HTR-8/SVneo (cell line): Measurements from ENCODE around the gene EVX2.
A peak's percentile ranks its signal among the peaks of the same experiment; 100 is the strongest.

Experiments used
- DNase-seq: peaks from one replicate; pipeline ENCODE4 v3.0.0; 2011; ENCODE audit warnings: low spot score, mixed read lengths; ENCODE audit not compliant: insufficient read length
- FAIRE-seq: peaks from 2 replicates; lab custom pipeline; 2011; peaks lifted over from hg19 to GRCh38; lab: Jason Lieb, UNC

The EVX2 gene

DNA sequence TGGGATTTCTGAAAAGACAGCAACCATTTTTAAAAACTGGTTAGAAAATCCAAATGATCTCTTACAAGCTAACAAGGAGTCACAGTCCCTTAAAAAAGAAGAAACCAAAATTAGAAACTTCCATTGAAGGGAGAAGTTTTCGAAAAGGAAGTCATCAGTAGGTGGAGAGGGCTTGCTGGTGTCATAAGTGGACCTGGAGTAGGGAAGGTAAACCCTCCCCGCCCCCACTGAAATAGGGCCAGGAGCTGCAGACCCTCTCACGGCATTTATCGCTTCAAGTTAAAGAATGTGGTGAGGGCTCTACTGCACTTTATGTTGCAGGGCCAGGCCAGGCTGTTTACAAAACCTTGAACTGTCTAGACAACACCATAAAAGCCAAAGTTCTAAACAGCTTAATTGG lies 26.2 kb upstream of the EVX2 start:
- FAIRE-seq = no peak
- DNase-seq = no peak

DNA sequence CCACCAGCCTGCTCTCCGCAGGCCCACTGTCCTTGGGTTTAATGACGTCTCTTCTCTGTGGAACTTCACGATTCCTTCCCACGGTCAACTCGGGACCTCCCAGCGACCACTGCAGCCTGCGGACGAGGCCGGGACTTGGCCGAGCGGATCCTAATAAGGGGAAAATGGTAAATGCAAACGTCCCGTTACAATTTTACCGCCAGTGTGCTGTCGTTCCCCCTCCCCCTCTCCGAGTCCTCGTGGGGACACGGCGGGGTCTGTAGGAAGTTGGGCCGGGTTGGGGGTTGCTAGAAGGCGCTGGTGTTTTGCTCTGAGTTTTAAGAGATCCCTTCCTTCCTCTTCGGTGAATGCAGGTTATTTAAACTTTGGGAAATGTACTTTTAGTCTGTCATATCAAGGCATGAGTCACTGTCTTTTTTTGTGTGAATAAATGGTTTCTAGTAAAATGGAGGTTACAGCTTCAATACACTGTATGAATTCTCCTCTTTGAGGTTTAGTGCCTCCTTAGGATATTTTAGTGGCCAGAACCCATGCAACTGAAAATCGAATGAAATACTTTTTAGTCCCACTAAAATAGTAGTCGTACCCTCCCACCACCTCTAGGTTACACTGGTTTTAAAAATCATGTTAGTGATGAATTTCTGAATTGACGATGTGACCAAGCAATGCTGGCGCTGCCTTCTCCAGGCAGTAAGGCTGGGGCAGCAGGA lies 25.6 kb upstream of the EVX2 start:
- FAIRE-seq = no peak
- DNase-seq = no peak

DNA sequence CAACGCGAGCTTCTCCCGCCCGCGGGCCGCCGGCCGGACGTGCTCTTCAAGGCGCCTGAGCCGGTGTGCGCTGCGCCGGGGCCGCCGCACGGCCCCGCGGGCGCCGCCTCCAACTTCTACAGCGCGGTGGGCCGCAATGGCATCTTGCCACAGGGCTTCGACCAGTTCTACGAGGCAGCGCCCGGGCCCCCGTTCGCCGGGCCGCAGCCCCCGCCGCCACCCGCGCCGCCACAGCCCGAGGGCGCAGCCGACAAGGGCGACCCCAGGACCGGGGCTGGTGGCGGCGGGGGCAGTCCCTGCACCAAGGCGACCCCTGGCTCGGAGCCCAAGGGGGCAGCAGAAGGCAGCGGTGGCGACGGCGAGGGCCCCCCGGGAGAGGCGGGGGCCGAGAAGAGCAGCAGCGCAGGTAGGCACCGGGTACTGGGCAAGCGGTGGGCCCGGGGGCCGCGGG lies 24.0 kb upstream of the EVX2 start:
- FAIRE-seq (no peak), DNase-seq (no peak)

DNA sequence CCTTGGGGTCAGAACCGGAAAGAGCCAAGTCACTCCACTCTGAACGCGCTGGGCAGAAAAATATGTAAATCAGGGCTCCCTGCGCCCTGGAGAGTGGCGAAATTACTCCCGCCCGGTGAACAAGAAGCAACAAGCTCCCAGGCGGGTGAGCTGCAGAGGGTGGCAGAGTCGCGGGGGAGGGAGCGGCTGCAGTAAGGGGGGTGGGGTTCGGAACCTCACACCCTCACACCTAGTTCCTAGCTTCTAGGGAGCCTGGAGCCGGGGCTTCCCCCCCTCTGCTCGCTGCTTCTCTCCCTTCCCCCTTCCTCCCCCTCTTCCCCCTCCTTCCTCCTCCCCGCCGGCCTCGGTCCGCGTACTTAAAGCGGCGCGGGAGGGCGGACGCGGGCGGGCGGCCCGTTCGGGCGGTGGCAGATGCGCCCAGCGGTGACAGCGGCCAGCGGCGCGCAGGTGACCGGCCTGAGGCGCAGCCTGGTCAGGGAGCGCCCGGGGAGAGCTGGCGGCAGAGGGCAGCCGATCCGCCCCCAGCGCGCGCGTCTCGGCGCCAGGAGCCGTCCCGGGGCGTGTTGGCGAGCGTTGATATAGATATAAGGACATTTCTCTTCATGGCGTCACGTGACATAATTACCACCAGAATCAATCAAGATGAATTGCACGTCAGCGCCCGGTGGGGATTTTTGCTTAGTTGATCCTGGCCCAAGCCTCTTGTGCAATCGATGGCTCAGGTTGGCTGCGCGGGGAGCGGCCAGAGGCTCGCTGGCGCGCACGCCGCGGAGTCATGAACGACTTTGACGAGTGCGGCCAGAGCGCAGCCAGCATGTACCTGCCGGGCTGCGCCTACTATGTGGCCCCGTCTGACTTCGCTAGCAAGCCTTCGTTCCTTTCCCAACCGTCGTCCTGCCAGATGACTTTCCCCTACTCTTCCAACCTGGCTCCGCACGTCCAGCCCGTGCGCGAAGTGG lies 23.1 kb upstream of the EVX2 start, which contains the start of gene HOXD11:
TSS of gene HOXD11 (plus strand) at position 700 of the 959 bp plus-strand sequence. CDS start at position 776, 76 bp downstream.
- peak; percentile 64 for FAIRE-seq
- DNase-seq = peak; percentile 39

DNA sequence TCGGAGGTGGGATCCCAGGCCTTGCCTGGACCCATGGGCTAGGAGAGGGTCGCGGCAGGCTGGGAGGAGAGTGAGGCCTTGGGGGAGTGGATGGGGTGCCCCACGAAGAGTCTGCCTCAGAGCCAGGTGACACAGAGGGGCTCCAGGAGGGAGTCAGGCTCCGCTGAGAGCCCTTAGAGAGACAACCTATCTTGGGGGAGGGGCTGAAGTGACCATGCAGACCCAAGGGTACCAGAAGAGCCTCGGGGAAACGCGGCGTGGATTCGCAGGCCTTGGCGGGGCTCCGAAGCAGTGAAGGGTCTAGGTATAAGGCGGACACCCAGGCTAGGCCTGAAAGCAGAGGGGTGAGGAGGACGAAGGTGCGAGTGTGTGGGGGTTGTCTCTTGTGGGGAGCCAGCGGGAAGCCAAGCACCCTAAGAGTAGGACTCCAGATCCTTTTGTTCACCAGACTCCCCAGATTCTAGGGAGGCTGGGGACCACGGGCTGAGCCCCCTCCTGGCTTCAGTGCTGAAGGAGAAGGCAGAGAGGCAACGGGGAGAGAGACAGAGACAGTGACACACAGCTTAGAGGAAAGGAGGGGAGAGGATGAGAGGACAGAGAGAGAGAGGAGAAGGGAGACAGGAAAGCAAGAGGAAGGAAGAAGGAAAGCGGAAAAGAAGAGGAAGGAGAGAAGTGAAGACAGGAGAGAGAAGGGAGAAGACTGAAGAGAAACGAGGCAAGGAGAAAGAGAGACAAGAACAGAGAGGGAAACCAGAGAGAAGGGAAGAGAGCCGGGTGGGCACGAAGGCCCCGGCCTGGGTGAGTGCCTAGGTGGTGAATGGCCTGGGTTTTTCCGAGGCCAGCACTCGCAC lies 22.2 kb upstream of the EVX2 start:
- no peak for DNase-seq
- no peak for FAIRE-seq

DNA sequence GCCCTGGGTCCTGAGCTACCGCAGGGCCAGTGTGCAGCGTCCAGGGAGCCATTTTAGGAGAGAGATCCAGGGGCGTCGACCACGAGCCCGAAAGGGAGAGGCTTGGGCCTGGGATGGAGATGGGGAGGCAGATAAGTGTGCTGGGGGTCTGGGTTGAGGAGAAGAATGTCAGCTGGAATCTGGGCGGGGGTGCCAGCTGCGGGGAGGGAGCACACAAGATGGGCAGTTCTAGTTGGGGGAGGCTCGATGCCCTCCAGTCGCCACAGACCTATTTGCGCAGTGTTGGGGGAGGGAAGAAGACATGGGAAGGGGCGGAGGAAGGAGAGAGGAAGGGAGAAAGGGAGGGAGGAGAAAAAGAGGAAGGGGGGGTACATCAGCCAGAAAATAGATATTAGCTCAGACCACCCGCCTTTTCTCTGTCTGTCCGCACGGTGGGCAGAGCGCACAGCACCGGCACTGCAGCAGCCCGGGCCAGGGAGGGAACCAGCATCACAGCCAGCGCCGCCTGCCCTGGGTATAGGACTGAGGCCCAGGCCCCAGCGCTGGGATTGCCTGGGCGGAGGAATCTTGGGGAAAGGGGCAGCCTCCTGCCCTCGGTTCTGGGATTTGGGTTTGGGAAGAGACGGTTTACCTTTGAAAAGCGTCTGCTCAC lies 21.4 kb upstream of the EVX2 start:
- no peak for FAIRE-seq
- DNase-seq = no peak

DNA sequence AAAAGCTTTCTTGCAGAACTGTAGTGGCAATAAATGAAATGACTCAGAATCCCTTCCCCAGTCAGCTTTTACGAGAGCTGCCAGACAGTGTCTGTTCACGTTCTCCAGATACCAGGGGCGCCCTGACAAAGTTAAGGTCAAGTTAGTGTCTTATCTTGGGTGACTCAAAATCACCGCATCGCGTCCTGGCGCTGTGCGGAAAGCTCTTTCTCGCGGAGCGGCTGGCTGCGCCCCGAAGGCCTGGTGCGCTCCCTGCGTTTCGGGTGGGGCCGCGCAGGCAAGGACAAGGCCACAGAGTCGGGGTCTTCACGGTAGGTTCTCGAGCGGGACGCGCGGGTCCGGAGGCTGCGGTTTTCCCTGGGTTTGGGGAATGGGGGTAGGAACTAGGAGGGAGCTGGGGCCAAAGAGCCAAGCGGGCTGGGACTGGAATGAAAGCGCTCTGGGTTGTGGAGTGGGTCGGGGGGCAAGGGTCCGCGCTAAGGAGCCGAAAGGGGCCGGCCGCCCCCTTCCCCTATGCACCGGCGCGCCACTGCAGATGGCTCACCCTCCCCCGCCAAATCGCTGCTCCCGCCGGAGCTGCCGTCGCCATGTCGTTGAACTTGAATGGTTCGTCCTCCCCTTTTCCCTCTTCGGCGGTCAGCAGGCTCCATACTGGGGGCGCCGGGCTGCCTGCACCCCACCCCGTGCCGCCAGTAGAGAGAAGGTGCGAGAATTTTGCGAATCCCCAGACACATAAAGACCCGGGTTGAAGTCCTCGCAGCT lies 20.7 kb upstream of the EVX2 start:
- FAIRE-seq (no peak), DNase-seq (peak; percentile 74)

DNA sequence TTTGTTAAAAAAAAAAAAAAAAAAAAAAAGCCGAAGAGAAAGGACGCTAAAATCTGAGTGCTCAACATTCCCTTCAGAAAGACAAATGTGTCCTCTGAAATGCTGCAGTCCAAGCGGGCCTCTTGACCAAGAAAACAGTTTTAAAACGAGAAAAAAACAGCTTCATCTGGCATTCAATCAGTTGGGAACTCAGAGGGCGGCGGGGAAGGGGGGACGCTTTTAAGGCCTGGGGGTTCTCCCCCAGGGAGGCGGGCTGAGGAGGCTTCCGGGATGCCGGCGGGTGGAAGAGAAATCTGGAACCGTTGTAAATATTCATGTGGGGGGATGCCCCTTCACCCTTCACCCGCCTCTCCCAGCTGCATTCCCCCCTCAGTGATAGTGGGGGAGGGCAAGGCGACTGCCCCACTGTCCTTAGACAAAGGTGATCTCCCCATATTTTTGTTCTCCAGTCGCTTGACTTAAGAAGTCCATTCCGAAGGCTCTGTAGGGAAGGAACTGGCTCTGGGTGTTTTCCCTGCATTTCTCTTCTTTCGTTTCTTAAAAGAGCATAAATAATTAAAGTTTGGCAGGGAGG lies 20.1 kb upstream of the EVX2 start:
- no peak for FAIRE-seq
- DNase-seq = no peak

DNA sequence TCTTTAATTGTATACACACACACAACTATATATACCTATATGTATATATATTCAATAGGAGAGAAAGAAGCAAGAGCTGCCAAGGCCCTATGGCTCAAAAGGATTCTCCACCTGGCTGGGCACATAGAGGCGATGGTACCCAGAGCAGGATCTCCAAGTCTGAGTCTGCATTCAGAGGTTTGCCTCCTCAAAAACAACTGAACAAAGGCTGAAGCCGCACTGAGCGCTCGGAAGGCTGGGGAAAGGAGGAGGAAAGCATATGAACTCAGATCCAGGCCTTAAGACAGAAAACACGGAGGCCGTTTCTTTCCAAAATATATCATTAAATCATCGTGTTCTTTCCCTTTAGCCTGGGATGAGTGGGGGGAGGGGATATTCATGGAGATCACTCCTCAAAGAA lies 19.4 kb upstream of the EVX2 start:
- DNase-seq (no peak), FAIRE-seq (no peak)

DNA sequence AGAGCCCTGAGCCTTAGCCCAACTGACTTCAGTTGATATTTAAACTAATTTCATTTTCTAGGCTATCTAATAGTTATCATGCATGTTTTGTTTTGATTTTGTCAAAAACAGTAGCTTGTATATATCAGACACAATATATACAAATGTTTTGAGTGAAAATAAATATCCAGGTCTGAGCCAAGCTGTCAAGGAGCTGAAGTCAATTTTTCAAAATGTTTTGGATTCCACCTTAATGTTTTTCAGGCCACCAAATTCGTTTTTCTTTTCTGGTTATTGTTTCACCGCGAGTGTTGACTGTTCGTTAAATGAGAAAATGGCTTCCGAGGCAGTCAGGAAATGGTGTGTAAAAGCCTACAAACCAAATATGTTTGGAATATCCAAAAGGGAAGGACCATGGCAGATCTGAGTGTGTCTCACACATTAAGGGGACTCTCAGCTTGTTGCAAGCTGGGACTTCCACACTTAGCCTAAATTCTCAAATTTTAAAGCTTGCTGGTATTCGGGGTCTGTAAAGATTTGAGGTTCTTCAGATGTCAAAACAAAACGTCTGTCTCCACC lies 18.6 kb upstream of the EVX2 start:
- FAIRE-seq = no peak
- DNase-seq = no peak

DNA sequence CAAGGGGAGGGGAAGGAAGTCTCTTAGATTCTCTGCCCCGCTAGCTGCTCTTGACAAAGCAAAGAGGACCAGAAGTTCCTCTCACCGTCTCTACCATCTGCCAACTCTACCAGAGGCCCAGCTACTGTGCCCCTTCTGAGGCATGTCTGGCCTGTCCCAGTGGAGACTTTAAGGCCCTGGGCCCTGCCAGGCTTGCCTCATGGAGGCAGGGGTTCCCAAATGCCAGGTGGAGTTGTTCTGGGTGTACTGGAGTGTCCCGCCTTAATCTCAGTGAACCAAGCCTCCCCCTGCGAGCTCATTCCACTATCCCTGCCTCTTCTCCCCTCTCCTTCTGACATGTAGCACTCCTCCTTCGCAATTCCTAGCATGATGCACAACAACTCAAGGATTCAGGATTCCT lies 18.1 kb upstream of the EVX2 start:
- FAIRE-seq (no peak), DNase-seq (no peak)

DNA sequence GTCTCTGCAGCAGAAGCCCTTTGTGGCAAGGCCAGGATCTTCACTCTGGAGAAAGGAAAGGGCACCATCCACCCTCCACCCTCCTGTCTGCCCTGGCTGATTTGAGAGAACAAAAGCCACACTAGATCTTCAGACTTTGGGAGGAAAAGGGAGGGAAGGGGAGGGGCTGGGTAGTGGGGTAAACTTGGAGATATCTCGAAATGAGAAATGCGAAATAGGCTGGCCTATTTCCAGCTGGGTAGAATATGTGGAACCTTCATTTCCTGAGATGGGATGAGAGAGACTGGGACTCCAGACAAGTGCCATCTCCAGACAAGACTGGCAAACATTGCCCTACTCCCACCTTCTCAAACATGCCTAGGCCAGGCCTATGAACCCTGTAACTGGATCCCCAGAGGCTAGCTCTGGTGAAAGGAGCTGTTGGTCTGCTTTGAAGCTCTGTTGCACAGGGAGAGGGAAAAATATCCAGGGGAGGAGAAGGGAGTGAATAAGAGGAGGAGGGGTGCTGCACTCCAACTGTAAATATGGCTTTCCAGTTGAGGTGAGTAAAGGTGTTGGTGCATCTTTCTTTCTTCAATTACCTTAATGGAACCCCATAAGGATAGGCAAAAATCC lies 17.6 kb upstream of the EVX2 start:
- FAIRE-seq = no peak
- DNase-seq = no peak

DNA sequence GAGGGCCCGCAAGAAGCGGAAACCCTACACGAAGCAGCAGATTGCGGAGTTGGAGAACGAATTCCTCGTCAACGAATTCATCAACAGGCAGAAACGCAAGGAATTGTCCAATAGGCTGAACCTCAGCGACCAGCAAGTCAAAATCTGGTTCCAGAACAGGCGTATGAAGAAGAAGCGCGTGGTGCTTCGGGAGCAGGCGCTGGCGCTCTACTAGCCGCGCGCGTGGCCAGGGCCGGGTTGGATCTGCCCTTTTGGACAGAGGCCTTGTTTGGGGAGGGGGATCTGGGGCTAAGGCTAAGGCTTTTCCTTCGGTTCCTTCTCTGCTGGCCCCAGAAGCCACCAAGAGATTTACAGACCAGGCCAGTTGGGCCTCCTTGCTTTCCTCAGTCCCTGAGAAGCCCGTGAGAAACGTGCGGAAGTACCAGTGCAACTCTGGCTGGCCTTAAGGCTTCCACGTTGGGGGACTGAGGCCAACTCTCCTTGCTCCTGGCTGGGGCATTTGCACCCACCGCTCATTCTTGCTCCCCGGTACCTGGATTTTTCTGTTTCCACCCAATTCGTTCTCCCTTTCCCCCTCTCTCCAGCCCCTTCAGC lies 16.9 kb upstream of the EVX2 start:
- no peak for FAIRE-seq
- DNase-seq = no peak

DNA sequence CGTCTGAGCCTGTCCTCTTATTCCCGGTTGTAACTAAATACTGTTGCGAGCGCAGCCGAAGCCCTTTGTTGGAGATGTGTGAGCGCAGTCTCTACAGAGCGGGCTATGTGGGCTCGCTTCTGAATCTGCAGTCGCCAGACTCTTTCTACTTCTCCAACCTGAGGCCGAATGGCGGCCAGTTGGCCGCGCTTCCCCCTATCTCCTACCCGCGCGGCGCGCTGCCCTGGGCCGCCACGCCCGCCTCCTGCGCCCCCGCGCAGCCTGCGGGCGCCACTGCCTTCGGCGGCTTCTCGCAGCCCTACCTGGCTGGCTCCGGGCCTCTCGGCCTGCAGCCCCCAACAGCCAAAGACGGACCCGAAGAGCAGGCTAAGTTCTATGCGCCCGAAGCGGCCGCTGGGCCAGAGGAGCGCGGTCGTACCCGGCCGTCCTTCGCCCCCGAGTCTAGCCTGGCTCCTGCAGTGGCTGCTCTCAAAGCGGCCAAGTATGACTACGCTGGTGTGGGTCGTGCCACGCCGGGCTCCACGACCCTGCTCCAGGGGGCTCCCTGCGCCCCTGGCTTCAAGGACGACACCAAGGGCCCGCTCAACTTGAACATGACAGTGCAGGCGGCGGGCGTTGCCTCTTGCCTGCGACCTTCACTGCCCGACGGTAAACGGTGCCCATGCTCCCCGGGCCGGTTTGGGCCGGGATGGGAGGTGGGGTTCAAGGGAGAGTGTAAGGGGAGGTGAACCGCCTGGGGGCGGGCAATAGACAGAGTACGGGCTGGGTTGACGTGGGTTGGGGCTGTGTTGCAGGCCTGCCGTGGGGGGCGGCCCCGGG lies 16.2 kb upstream of the EVX2 start, which contains the start of gene HOXD12:
TSS of gene HOXD12 (plus strand) at position 68 of the 819 bp plus-strand sequence. CDS start at position 75, 7 bp downstream.
- FAIRE-seq (no peak), DNase-seq (no peak)

DNA sequence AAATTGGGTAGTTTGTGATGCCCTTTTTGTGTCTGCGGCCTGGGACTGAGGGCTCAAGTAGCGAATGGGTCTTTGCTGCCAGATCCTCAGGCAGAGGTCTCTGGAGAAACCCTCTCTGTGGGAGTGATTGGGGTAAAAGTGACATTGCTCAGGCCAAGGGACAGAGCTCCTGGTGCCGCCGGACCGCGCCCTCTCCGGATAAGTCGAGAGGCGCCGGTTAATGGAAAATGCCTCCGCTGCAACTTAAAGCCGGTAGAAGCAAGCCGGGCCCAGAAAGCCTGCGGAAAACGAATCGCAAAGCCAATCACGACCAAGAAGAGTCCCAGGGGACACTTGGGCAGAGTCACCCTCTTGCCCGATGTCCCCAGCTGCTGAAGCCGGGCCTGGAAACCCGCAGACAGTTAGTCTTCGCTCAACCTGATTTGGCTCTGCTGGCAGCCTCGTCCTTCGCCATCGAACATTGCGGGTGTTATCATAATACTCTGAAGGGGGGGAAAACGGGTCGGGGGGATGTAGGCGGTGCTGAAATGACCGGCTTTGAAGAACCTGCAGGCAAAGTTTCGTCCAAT lies 15.5 kb upstream of the EVX2 start:
- no peak for DNase-seq
- no peak for FAIRE-seq

DNA sequence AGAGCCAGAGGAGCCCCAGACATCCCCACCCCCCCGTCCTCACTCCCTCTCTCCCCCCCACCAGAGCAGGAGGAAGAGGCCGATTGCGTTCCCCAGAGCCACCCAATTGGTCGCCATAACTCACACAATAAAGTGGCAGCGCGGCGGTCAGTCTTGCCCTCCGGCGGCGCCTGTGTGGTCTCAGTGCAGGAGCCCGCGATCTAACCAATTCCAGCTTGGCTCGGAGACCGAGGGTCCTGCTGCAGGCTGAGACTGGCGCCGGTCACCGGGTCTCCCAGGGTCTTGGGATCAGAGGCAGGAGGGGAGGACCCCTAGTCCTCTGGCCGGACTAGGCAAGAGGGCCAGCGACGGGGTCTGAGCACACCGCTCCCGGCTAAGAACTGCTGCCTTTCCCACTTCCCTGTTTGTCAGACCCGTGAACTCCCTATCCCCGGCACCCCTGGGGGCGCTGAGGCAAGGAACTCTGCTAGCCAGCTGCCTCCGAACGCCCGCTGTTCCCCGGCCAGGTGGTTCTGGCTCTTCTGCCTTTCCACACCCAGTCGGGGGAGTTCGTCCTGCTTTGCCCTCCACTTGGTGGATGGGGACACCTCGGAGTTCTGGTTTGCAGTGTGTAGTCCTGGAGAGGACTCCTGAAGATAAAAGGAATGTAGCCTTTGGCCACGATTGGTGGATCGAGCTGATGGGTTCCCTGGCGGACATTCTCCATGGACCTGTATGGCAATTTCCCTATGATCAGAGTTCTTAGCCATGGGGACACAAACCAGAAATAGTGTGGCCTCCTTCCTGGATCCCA lies 14.8 kb upstream of the EVX2 start:
- DNase-seq = no peak
- FAIRE-seq = no peak
